HCT116 (cell line): ENCODE data around the gene TMEM145. TPM values are rescaled to one million over a fixed set of nuclear protein-coding genes. Genes with fewer than 3 reads are reported as not detected.

Experiments used
- ATAC-seq: fragments of 200-7000 bp; cut with Tn5 transposase; 2 replicates; pipeline ENCODE4 v1.9.1; 2020; ENCODE audit warnings: mild to moderate bottlenecking, moderate library complexity
- BruUV-seq: library from RNA; stranded (reverse); fragments of 400-500 nt; replicated peaks from 2 replicates; lab custom pipeline; 2021; lab: Mats Ljungman, UMichigan
- CTCF ChIA-PET: fragments of 300-600 bp; sonication (Branson Sonifier 250); formaldehyde crosslinking; loops from one replicate; lab custom pipeline; 2021; ENCODE audit warnings: antibody characterized with exemption; lab: Charles Lee
- POLR2A ChIA-PET: fragments of 300-600, 350-600 bp; sonication (Branson Sonifier 250); formaldehyde crosslinking; loops from one replicate; lab custom pipeline; 2021; ENCODE audit warnings: antibody characterized with exemption; lab: Charles Lee
- RAD21 ChIA-PET, 2 experiments: fragments of 300-600 bp; sonication (Branson Sonifier 250); formaldehyde crosslinking; loops; one replicate each; lab custom pipeline; 2023; ENCODE audit warnings: low total read pairs in 2 of 2; ENCODE audit not compliant: uncharacterized antibody in 2 of 2, unreplicated experiment in 2 of 2, low non-redundant PET in 1 of 2; lab: Charles Lee
- DNase-seq: peaks from one replicate; pipeline ENCODE4 v3.0.0-alpha.2; 2010; ENCODE audit warnings: low read depth, low spot score
- H2AFZ ChIP-seq: fragments of 200-600 bp; shearing (Covaris generic), sonication (generic); 2 replicates; pipeline ENCODE4 v1.6.1; 2017; ENCODE audit warnings: low read depth, mixed run types, mixed read lengths, antibody characterized with exemption, low read length; ENCODE audit not compliant: poor library complexity, severe bottlenecking
- H3K27ac ChIP-seq: 2 replicates; pipeline ENCODE4 v1.5.1; 2012; ENCODE audit warnings: low read depth, low read length
- H3K27me3 ChIP-seq: fragments of 200-600 bp; sonication (generic); 2 replicates; pipeline ENCODE4 v1.6.1; 2016; ENCODE audit warnings: mixed run types, low read length, mixed read lengths; ENCODE audit not compliant: insufficient read depth
- H3K36me3 ChIP-seq, 2 experiments: fragments of 200-500 bp in 1 of 2; fragments of 200-600 bp in 1 of 2; sonication (Bioruptor generic) in 1 of 2; sonication (generic) in 1 of 2; 2 replicates each; pipeline versions ENCODE4 v1.5.1 to v1.6.1; 2014 to 2016; ENCODE audit warnings: low read length in 2 of 2, inconsistent platforms in 1 of 2, mixed read lengths in 1 of 2, mixed run types in 1 of 2; ENCODE audit not compliant: insufficient read depth in 2 of 2, control insufficient read depth in 1 of 2
- H3K4me1 ChIP-seq, 2 experiments: fragments of 200-600 bp in 1 of 2; sonication (generic) in 1 of 2; 2 replicates each; pipeline versions ENCODE4 v1.5.1 to v1.6.1; 2012 to 2017; ENCODE audit warnings: low read length in 2 of 2, inconsistent platforms in 1 of 2, mild to moderate bottlenecking in 1 of 2, mixed read lengths in 1 of 2, mixed run types in 1 of 2, moderate library complexity in 1 of 2; ENCODE audit not compliant: insufficient read depth in 2 of 2, control insufficient read depth in 1 of 2
- H3K4me2 ChIP-seq: fragments of 200-600 bp; sonication (generic); 2 replicates; pipeline ENCODE4 v1.6.1; 2017; ENCODE audit warnings: mixed run types, low read length, mixed read lengths
- H3K4me3 ChIP-seq, 2 experiments: fragments of 200-600 bp in 1 of 2; sonication (generic) in 1 of 2; replicated peaks in 1 of 2; 2 replicates each; pipeline ENCODE4 v1.5.1; 2011 to 2016; ENCODE audit warnings: low read length in 2 of 2, control low read depth in 1 of 2, low read depth in 1 of 2, mild to moderate bottlenecking in 1 of 2, mixed read lengths in 1 of 2, mixed run types in 1 of 2
- H3K79me2 ChIP-seq: fragments of 200-600 bp; sonication (generic); 2 replicates; pipeline ENCODE4 v1.6.1; 2017; ENCODE audit warnings: mild to moderate bottlenecking, mixed run types, low read length, moderate library complexity, mixed read lengths; ENCODE audit not compliant: insufficient read depth
- H3K9ac ChIP-seq: fragments of 200-600 bp; sonication (generic); 2 replicates; pipeline ENCODE4 v1.6.1; 2016; ENCODE audit warnings: low read length, mixed read lengths
- H3K9me2 ChIP-seq: fragments of 200-600 bp; sonication (generic), shearing (Covaris generic); 2 replicates; pipeline ENCODE4 v1.6.1; 2017; ENCODE audit warnings: mixed run types, mild to moderate bottlenecking, moderate library complexity; ENCODE audit not compliant: insufficient read depth
- H3K9me3 ChIP-seq, 2 experiments: fragments of 200-500 bp in 1 of 2; fragments of 200-600 bp in 1 of 2; sonication (Bioruptor generic) in 1 of 2; sonication (generic) in 1 of 2; 2 replicates each; pipeline ENCODE4 v1.6.1; 2014 to 2017; ENCODE audit warnings: low read length in 2 of 2, mixed read lengths in 2 of 2, inconsistent platforms in 1 of 2, low read depth in 1 of 2, mild to moderate bottlenecking in 1 of 2, mixed run types in 1 of 2, moderate library complexity in 1 of 2; ENCODE audit not compliant: control insufficient read depth in 1 of 2, insufficient read depth in 1 of 2
- H4K20me1 ChIP-seq: fragments of 200-600 bp; sonication (generic), shearing (Covaris generic); 2 replicates; pipeline ENCODE4 v1.6.1; 2017; ENCODE audit warnings: mixed run types, mild to moderate bottlenecking, moderate library complexity; ENCODE audit not compliant: insufficient read depth
- ATF3 ChIP-seq: IDR thresholded peaks from 2 replicates; pipeline ENCODE4 v1.6.1; 2012
- CBX3 ChIP-seq: IDR thresholded peaks from 2 replicates; pipeline ENCODE4 v1.6.1; 2012; ENCODE audit warnings: low read depth
- CTCF ChIP-seq, 3 experiments: fragments of 200-600 bp in 1 of 3; sonication (generic) in 1 of 3; IDR thresholded peaks in 2 of 3; conservative IDR thresholded peaks in 1 of 3; 2 replicates each; pipeline ENCODE4 v1.5.1; 2012 to 2017; ENCODE audit warnings: low read depth in 2 of 3, low read length in 2 of 3, antibody characterized with exemption in 1 of 3, borderline replicate concordance in 1 of 3, control low read depth in 1 of 3, mild to moderate bottlenecking in 1 of 3, mixed read lengths in 1 of 3, mixed run types in 1 of 3, moderate library complexity in 1 of 3; ENCODE audit not compliant: insufficient read depth in 1 of 3
- EGR1 ChIP-seq: IDR thresholded peaks from 2 replicates; pipeline ENCODE4 v1.6.1; 2012; ENCODE audit warnings: low read depth
- ELF1 ChIP-seq: IDR thresholded peaks from 2 replicates; pipeline ENCODE4 v1.6.1; 2012; ENCODE audit warnings: low read depth, borderline replicate concordance
- EZH2phosphoT487 ChIP-seq: fragments of 200-600 bp; IDR thresholded peaks from 2 replicates; pipeline ENCODE4 v1.6.1; 2018; ENCODE audit warnings: antibody characterized with exemption, borderline replicate concordance
- FOSL1 ChIP-seq: IDR thresholded peaks from 2 replicates; pipeline ENCODE4 v1.6.1; 2012; ENCODE audit warnings: low read depth
- POLR2A ChIP-seq: IDR thresholded peaks from 2 replicates; pipeline ENCODE4 v1.7.0; 2011; ENCODE audit warnings: borderline replicate concordance; ENCODE audit not compliant: insufficient read depth, insufficient read length; ENCODE audit errors: extremely low read depth
- POLR2AphosphoS5 ChIP-seq: IDR thresholded peaks from 2 replicates; pipeline ENCODE4 v1.6.1; 2011; ENCODE audit warnings: mild to moderate bottlenecking, low read depth, low read length, moderate library complexity
- RAD21 ChIP-seq: IDR thresholded peaks from 2 replicates; pipeline ENCODE4 v1.6.1; 2012; ENCODE audit warnings: low read depth, mild to moderate bottlenecking
- YY1 ChIP-seq: IDR thresholded peaks from 2 replicates; pipeline ENCODE4 v1.6.1; 2011; ENCODE audit warnings: low read length, low read depth, moderate library complexity, mild to moderate bottlenecking; ENCODE audit not compliant: insufficient replicate concordance; ENCODE audit errors: extremely low read depth
- ZNF274 ChIP-seq: fragments of 200-500 bp; sonication (Bioruptor generic); IDR thresholded peaks from 2 replicates; pipeline ENCODE4 v1.6.1; 2014; ENCODE audit warnings: mild to moderate bottlenecking, low read depth, low read length, inconsistent platforms
- intact Hi-C: fragments of 100-400 bp; cut with micrococcal nuclease; formaldehyde crosslinking; loops from 2 replicates; pipeline ENCODE4 v1.10.0; 2022
- total RNA-seq: library from RNA; stranded (reverse); gene quantifications from one replicate; pipeline ENCODE4 v1.2.1, GENCODE V29; 2021; ENCODE audit not compliant: unreplicated experiment
- TF ChIP-seq, protein P1 (sequence below): IDR thresholded peaks from 2 replicates; pipeline ENCODE4 v1.6.1; 2012

The TMEM145 gene
- total RNA-seq, 1 experiment from 2014 or later = 7.2 TPM

DNA sequence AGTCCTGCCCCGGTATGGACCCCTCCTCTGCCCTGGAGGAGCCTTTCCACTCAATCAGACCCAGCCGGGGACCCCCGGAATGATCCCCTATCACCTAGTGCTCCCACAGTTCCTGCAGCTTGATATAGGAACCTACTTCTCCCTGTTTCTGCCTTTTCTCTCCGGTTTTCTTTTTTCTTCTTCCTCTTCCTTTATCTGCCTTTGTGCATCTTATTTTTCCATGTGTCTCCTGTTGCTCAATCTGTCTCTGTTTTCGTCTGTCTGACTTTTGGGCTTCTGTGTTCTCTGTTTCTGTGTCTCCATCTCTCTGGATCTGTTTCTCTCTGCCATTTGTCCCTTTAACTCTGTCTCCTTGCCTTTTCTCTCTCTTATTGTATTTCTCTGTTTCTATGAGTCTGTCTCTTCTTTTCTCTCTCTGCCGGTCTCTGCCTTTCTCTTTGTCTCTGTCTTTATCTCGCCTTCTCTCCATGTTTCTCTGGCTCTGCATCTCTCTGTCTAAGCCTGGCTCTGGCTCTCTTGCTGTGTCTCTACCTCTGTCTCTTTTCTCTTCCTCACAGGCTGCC lies 22.3 kb downstream of the TMEM145 start:
- DNase-seq (no peak), ATAC-seq (no peak)
- ChIA-PET RAD21 (no interaction called here), POLR2A (no interaction called here), CTCF (interaction anchor here (0.7 kb wide), 1 partner anchor 9 kb away, joined by 3 read pairs; no protein-coding TSS in a partner anchor)
- Histone ChIP-seq H3K4me2 (no peak overlapping the region), H3K79me2 (no peaks in the 10 kb centered on the region; the same call in 1 of the 2 replicates), H3K9ac (no peak overlapping the region), H3K36me3 (peaks cover 0 to 3% of the 10 kb centered on the region in 2 experiments; a peak in 2 of 4 replicates), H3K4me3 (no peak overlapping the region), H3K27me3 (no peaks in the 10 kb centered on the region), H3K4me1 (no peaks in the 10 kb centered on the region), H3K9me3 (no peaks in the 10 kb centered on the region), H4K20me1 (no peaks in the 10 kb centered on the region), H3K27ac (no peak overlapping the region), H2AFZ (no peak overlapping the region), H3K9me2 (no peaks in the 10 kb centered on the region)
- intact Hi-C loops = no loop called here
- TF ChIP-seq RAD21 (no peak), POLR2AphosphoS5 (no peak), CTCF (IDR thresholded peaks at IDR 0.05 in 2 of 3, conservative IDR thresholded peaks at IDR 0.05 in 1 of 3; ENCODE audit: borderline replicate concordance in 1 of 3, insufficient read depth in 1 of 3, low read depth in 2 of 3, low read length in 2 of 3) (no peak), YY1 (no peak), FOSL1 (no peak), EZH2phosphoT487 (no peak), POLR2A (no peak), CBX3 (no peak), ZNF274 (no peak), ATF3 (no peak), EGR1 (no peak), ELF1 (no peak)
- TF ChIP-seq, protein P1, sequence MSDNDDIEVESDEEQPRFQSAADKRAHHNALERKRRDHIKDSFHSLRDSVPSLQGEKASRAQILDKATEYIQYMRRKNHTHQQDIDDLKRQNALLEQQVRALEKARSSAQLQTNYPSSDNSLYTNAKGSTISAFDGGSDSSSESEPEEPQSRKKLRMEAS = no peak
- BruUV-seq = no TSS peak
